Neuronal stem cell (in vitro differentiated cells): ENCODE results near the gene CSNK2B. TPM values are rescaled to one million over a fixed set of nuclear protein-coding genes. Genes with fewer than 3 reads are reported as not detected.
A peak's percentile ranks its signal among the peaks of the same experiment; 100 is the strongest.

Source experiments
- DNase-seq: peaks from one replicate; pipeline ENCODE4 v3.0.0-alpha.2; 2013; ENCODE audit warnings: low spot score
- H2AFZ ChIP-seq: one replicate; pipeline ENCODE4 v1.6.1; 2013; ENCODE audit warnings: mild to moderate bottlenecking, low read length, inconsistent platforms
- H2AK5ac ChIP-seq: 2 replicates; pipeline ENCODE4 v1.6.1; 2013; ENCODE audit warnings: low read depth, mild to moderate bottlenecking, inconsistent platforms, low read length, moderate library complexity, mixed read lengths
- H2BK120ac ChIP-seq: 2 replicates; pipeline ENCODE4 v1.6.1; 2013; ENCODE audit warnings: low read depth, mild to moderate bottlenecking, inconsistent platforms, low read length, moderate library complexity, mixed read lengths
- H2BK12ac ChIP-seq: one replicate; pipeline ENCODE4 v1.6.1; 2013; ENCODE audit warnings: low read length, inconsistent platforms
- H2BK15ac ChIP-seq: 2 replicates; pipeline ENCODE4 v1.6.1; 2013; ENCODE audit warnings: mild to moderate bottlenecking, low read length, inconsistent platforms, mixed read lengths
- H2BK5ac ChIP-seq: one replicate; pipeline ENCODE4 v1.6.1; 2013; ENCODE audit warnings: inconsistent platforms, mild to moderate bottlenecking, low read length, moderate library complexity
- H3K14ac ChIP-seq: one replicate; pipeline ENCODE4 v1.6.1; 2013; ENCODE audit warnings: low read length, inconsistent platforms
- H3K18ac ChIP-seq: 2 replicates; pipeline ENCODE4 v1.6.1; 2013; ENCODE audit warnings: low read length, inconsistent platforms
- H3K23ac ChIP-seq: 2 replicates; pipeline ENCODE4 v1.6.1; 2013; ENCODE audit warnings: low read depth, mild to moderate bottlenecking, mixed read lengths, low read length, inconsistent platforms; ENCODE audit not compliant: poor library complexity
- H3K27ac ChIP-seq: replicated peaks from 3 replicates; pipeline ENCODE4 v1.5.1; 2013; ENCODE audit warnings: low read length, inconsistent platforms
- H3K27me3 ChIP-seq, 3 experiments: 2 replicates each; pipeline ENCODE4 v1.6.1; 2013; ENCODE audit warnings: low read length in 3 of 3, mild to moderate bottlenecking in 2 of 3, inconsistent platforms in 1 of 3, low read depth in 1 of 3, mixed read lengths in 1 of 3, moderate library complexity in 1 of 3; ENCODE audit not compliant: control insufficient read depth in 3 of 3, insufficient read depth in 3 of 3
- H3K36me3 ChIP-seq, 2 donors: replicated peaks in 1 of 2; 2 replicates each; pipeline ENCODE4 v1.6.1; 2013; ENCODE audit warnings: low read length in 2 of 2; ENCODE audit not compliant: control insufficient read depth in 2 of 2, insufficient read depth in 2 of 2
- H3K4ac ChIP-seq: 2 replicates; pipeline ENCODE4 v1.6.1; 2013; ENCODE audit warnings: inconsistent platforms, mild to moderate bottlenecking, low read length, moderate library complexity
- H3K4me1 ChIP-seq, 2 donors: 1 replicate in 1 of 2; 2 replicates in 1 of 2; pipeline ENCODE4 v1.6.1; 2013; ENCODE audit warnings: low read length in 2 of 2, low read depth in 1 of 2; ENCODE audit not compliant: control insufficient read depth in 2 of 2, insufficient read depth in 1 of 2
- H3K4me2 ChIP-seq: one replicate; pipeline ENCODE4 v1.6.1; 2013; ENCODE audit warnings: mild to moderate bottlenecking, low read length, inconsistent platforms; ENCODE audit not compliant: insufficient read depth, poor library complexity, severe bottlenecking
- H3K4me3 ChIP-seq, 2 donors: 2 replicates each; pipeline ENCODE4 v1.5.1; 2013; ENCODE audit warnings: low read length in 2 of 2, mild to moderate bottlenecking in 2 of 2, inconsistent platforms in 1 of 2, moderate library complexity in 1 of 2
- H3K79me1 ChIP-seq: one replicate; pipeline ENCODE4 v1.6.1; 2013; ENCODE audit warnings: low read depth, mild to moderate bottlenecking, inconsistent platforms, low read length, moderate library complexity
- H3K9ac ChIP-seq: one replicate; pipeline ENCODE4 v1.6.1; 2013; ENCODE audit warnings: mild to moderate bottlenecking, low read depth, low read length, inconsistent platforms; ENCODE audit not compliant: poor library complexity
- H3K9me3 ChIP-seq, 2 donors: replicated peaks in 1 of 2; 2 replicates each; pipeline versions ENCODE3 to v1.6.1; 2013; ENCODE audit warnings: low read length in 2 of 2, mild to moderate bottlenecking in 2 of 2, inconsistent platforms in 1 of 2, low read depth in 1 of 2, mixed read lengths in 1 of 2, moderate library complexity in 1 of 2; ENCODE audit not compliant: control insufficient read depth in 2 of 2, insufficient read depth in 1 of 2
- H4K8ac ChIP-seq: one replicate; pipeline ENCODE4 v1.6.1; 2013; ENCODE audit warnings: low read depth, mild to moderate bottlenecking, inconsistent platforms, low read length, moderate library complexity
- H4K91ac ChIP-seq: one replicate; pipeline ENCODE4 v1.6.1; 2013; ENCODE audit warnings: low read length, low read depth, mild to moderate bottlenecking, inconsistent platforms; ENCODE audit not compliant: poor library complexity
- WGBS, 2 donors: extraction: QIAGEN DNeasy Blood & Tissue Kit; methylation state at CpG; one replicate each; pipeline ENCODE4 v1.1.7; 2013; ENCODE audit warnings: missing lambda C conversion rate in 2 of 2, mixed read lengths in 1 of 2; ENCODE audit not compliant: insufficient read length in 2 of 2, insufficient replicate concordance in 1 of 2; ENCODE audit errors: extremely low coverage in 2 of 2; 5-methylcytosine and 5-hydroxymethylcytosine counted together
- polyA plus RNA-seq, 2 experiments: library from polyadenylated mRNA; stranded (reverse); fragments of 200-250 nt; gene quantifications; one replicate each; pipeline ENCODE4 v1.2.3, GENCODE V29; 2013

Gene CSNK2B
- 223 TPM for polyA plus RNA-seq (2013, experiment 1 of 2)
- 217 TPM for polyA plus RNA-seq (2013, experiment 2 of 2)

- DNase-seq = peak; percentile 93
- peak within 1 kb of the TSS; percentile 23 for H3K14ac ChIP-seq
- H3K9me3 ChIP-seq = no peaks in the 10 kb centered on the region
- H2AFZ ChIP-seq = peak within 1 kb of the TSS; percentile 85
- peak within 1 kb of the TSS; percentile 99 for H3K9ac ChIP-seq
- peak within 1 kb of the TSS; percentile 58 for H3K23ac ChIP-seq
- H3K4me2 ChIP-seq = peak within 1 kb of the TSS; percentile 92
- no peak within 1 kb of the TSS for H4K8ac ChIP-seq
- H3K27ac ChIP-seq = peak within 1 kb of the TSS; percentile 93
- peak within 1 kb of the TSS; percentile 97 for H3K18ac ChIP-seq
- H3K4me1 ChIP-seq = peaks cover 14 to 16% of the 10 kb centered on the region in 2 donors
- peaks cover 36 to 74% of the 10 kb centered on the region in 2 donors for H3K36me3 ChIP-seq
- peak within 1 kb of the TSS; percentile 64 for H4K91ac ChIP-seq
- H2AK5ac ChIP-seq = peak within 1 kb of the TSS; percentile 85
- WGBS, 2 donors = no CpG with 5 or more reads among the region's 63 CpGs
- no peak within 1 kb of the TSS for H2BK120ac ChIP-seq
- H2BK5ac ChIP-seq = peak within 1 kb of the TSS; percentile 45
- no peaks in the 10 kb centered on the region for H3K27me3 ChIP-seq
- no peak within 1 kb of the TSS for H2BK12ac ChIP-seq
- H3K4me3 ChIP-seq = peak within 1 kb of the TSS; percentile 92 to 95
- peaks cover 7% of the 10 kb centered on the region for H3K79me1 ChIP-seq
- H2BK15ac ChIP-seq = no peak within 1 kb of the TSS
- H3K4ac ChIP-seq = no peak within 1 kb of the TSS
Observed at GRCh38 chr6:31665501-31666336, at the start of gene CSNK2B. CSNK2B (plus strand) TSS chr6:31666080; CDS start chr6:31666832, 752 bp downstream.

GRCh38 chr6:31617010-31617409, 48.9 kb upstream of the CSNK2B start:
- Histone ChIP-seq H2AFZ (no peak overlapping the region), H3K79me1 (no peaks in the 10 kb centered on the region), H3K18ac (no peak overlapping the region), H2BK120ac (no peak overlapping the region), H3K9me3 (no peaks in the 10 kb centered on the region), H3K4me1 (peaks cover 3 to 13% of the 10 kb centered on the region in 2 donors), H3K4me3 (no peak overlapping the region), H3K14ac (no peak overlapping the region), H2BK5ac (no peak overlapping the region), H2AK5ac (no peak overlapping the region), H3K9ac (no peak overlapping the region), H3K4ac (no peak overlapping the region), H3K36me3 (peaks cover 4 to 7% of the 10 kb centered on the region in 2 donors), H3K4me2 (no peak overlapping the region), H3K23ac (no peak overlapping the region), H2BK12ac (no peak overlapping the region), H4K91ac (no peak overlapping the region), H3K27ac (no peak overlapping the region), H4K8ac (no peak overlapping the region), H3K27me3 (no peaks in the 10 kb centered on the region), H2BK15ac (no peak overlapping the region)
- no peak for DNase-seq
- no CpG with 5 or more reads among the region's 2 CpGs for WGBS, 2 donors

- H2BK5ac ChIP-seq = peak overlapping the region; percentile 91
- no peak overlapping the region for H3K4ac ChIP-seq
- peak overlapping the region; percentile 100 for H3K27ac ChIP-seq
- no peaks in the 10 kb centered on the region for H3K27me3 ChIP-seq
- H2BK15ac ChIP-seq = peak overlapping the region; percentile 82
- H4K8ac ChIP-seq = peak overlapping the region; percentile 96
- H4K91ac ChIP-seq = no peak overlapping the region
- no CpG with 5 or more reads among the region's 50 CpGs for WGBS, 2 donors
- H3K4me2 ChIP-seq = peak overlapping the region; percentile 67
- H3K14ac ChIP-seq = no peak overlapping the region
- peaks cover 5% of the 10 kb centered on the region for H3K79me1 ChIP-seq
- H3K4me1 ChIP-seq = peaks cover 7 to 19% of the 10 kb centered on the region in 2 donors
- H2AK5ac ChIP-seq = no peak overlapping the region
- DNase-seq = peak; percentile 99
- peak overlapping the region; percentile 97 for H3K23ac ChIP-seq
- peak overlapping the region; percentile 96 for H3K9ac ChIP-seq
- peaks cover 26 to 37% of the 10 kb centered on the region in 2 donors for H3K36me3 ChIP-seq
- H2BK120ac ChIP-seq = peak overlapping the region; percentile 57
- peak overlapping the region; percentile 83 for H2AFZ ChIP-seq
- peak overlapping the region; percentile 100 for H3K18ac ChIP-seq
- no peak overlapping the region for H2BK12ac ChIP-seq
- no peaks in the 10 kb centered on the region for H3K9me3 ChIP-seq
- peak overlapping the region; percentile 59 to 82 for H3K4me3 ChIP-seq
Observed at GRCh38 chr6:31619805-31620585, 45.9 kb upstream of the CSNK2B start.
